Ishikawa (cell line): ENCODE data around the gene SACS.

ENCODE experiments used
- CREB1 ChIP-seq: IDR thresholded peaks from 2 replicates; pipeline ENCODE4 v1.6.1; 2012; ENCODE audit warnings: low read depth
- FOXM1 ChIP-seq: IDR thresholded peaks from 2 replicates; pipeline ENCODE4 v1.6.1; 2012; ENCODE audit warnings: low read depth, borderline replicate concordance
- YY1 ChIP-seq: IDR thresholded peaks from 2 replicates; pipeline ENCODE4 v1.6.1; 2012; ENCODE audit warnings: low read depth
- TF ChIP-seq, protein P1 (sequence below): IDR thresholded peaks from 2 replicates; pipeline ENCODE4 v1.6.1; 2012; ENCODE audit warnings: low read depth, mild to moderate bottlenecking

DNA sequence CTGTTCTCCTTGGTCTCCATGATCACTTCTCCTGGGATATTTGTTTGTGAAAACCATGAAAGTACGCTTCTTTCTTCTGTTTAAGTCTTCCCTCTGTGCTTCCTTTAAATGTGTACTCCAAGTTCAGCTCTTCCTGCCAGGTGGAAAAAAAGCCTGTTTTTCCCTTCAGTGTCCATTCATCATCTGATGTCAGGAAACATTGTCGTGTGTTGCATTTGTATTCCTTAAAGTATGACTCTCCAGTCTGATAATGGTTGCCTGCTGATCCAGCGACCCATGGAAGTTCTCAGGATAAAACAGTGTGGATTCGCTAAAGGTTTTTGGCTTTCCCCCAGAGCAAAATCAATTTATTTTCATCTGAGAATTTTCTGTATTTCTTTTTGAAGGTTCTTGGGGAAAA lies 22.3 kb downstream of the SACS start:
- TF ChIP-seq, protein P1, sequence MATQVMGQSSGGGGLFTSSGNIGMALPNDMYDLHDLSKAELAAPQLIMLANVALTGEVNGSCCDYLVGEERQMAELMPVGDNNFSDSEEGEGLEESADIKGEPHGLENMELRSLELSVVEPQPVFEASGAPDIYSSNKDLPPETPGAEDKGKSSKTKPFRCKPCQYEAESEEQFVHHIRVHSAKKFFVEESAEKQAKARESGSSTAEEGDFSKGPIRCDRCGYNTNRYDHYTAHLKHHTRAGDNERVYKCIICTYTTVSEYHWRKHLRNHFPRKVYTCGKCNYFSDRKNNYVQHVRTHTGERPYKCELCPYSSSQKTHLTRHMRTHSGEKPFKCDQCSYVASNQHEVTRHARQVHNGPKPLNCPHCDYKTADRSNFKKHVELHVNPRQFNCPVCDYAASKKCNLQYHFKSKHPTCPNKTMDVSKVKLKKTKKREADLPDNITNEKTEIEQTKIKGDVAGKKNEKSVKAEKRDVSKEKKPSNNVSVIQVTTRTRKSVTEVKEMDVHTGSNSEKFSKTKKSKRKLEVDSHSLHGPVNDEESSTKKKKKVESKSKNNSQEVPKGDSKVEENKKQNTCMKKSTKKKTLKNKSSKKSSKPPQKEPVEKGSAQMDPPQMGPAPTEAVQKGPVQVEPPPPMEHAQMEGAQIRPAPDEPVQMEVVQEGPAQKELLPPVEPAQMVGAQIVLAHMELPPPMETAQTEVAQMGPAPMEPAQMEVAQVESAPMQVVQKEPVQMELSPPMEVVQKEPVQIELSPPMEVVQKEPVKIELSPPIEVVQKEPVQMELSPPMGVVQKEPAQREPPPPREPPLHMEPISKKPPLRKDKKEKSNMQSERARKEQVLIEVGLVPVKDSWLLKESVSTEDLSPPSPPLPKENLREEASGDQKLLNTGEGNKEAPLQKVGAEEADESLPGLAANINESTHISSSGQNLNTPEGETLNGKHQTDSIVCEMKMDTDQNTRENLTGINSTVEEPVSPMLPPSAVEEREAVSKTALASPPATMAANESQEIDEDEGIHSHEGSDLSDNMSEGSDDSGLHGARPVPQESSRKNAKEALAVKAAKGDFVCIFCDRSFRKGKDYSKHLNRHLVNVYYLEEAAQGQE = no peak
- TF ChIP-seq FOXM1 (no peak), YY1 (no peak), CREB1 (no peak)
